MM.1S (cell line): Measurements from ENCODE around the gene MINDY4.

Source experiments
- EZH2 ChIP-seq: fragments of 300-600 bp; sonication (generic); optimal IDR thresholded peaks from 2 replicates; pipeline ENCODE3; 2017; ENCODE audit warnings: low read depth, mild to moderate bottlenecking, antibody characterized with exemption, low read length, mixed read lengths
- TF ChIP-seq, protein P1 (sequence below): fragments of 300-600 bp; sonication (generic); IDR thresholded peaks from 2 replicates; pipeline ENCODE4 v1.5.1; 2016; ENCODE audit warnings: antibody characterized with exemption, low read length, mixed read lengths

DNA sequence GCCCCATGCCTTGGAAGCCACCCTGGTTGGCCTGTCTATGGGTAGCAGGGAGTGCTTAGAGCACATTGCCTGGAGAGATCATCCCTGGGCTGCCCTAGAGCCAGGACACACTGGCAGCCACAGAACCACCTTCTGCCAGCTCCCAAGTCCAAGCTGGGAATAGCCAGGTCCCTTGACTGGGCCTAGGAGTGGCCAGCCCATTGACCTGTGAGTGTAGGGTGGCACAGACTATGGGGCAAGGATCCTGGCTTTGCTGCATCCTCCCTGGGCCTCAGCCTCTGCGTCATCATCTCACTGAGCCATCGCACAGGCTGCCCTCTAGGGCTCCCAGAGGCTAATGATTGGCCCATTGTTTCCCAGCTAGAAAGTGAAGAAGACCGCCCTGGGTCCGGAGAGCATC is 147.5 kb downstream of the MINDY4 start:
- TF ChIP-seq, protein P1, sequence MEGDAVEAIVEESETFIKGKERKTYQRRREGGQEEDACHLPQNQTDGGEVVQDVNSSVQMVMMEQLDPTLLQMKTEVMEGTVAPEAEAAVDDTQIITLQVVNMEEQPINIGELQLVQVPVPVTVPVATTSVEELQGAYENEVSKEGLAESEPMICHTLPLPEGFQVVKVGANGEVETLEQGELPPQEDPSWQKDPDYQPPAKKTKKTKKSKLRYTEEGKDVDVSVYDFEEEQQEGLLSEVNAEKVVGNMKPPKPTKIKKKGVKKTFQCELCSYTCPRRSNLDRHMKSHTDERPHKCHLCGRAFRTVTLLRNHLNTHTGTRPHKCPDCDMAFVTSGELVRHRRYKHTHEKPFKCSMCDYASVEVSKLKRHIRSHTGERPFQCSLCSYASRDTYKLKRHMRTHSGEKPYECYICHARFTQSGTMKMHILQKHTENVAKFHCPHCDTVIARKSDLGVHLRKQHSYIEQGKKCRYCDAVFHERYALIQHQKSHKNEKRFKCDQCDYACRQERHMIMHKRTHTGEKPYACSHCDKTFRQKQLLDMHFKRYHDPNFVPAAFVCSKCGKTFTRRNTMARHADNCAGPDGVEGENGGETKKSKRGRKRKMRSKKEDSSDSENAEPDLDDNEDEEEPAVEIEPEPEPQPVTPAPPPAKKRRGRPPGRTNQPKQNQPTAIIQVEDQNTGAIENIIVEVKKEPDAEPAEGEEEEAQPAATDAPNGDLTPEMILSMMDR: no peak
- no peak for TF ChIP-seq EZH2
